Loucy (cell line): ENCODE measurements around the gene CFAP97D2.

Experiments used
- H2AFZ ChIP-seq: fragments of 200-600 bp; sonication (generic); 2 replicates; pipeline ENCODE4 v1.6.0; 2016; ENCODE audit warnings: antibody characterized with exemption, mild to moderate bottlenecking, low read length, moderate library complexity
- H3F3A ChIP-seq: fragments of 200-600 bp; 2 replicates; pipeline ENCODE4 v1.6.0; 2016; ENCODE audit warnings: antibody characterized with exemption, low read depth, mild to moderate bottlenecking
- H3K27me3 ChIP-seq: fragments of 200-600 bp; sonication (generic); 2 replicates; pipeline ENCODE4 v1.6.1; 2014; ENCODE audit warnings: low read length, mild to moderate bottlenecking; ENCODE audit not compliant: insufficient read depth, poor library complexity, severe bottlenecking
- H3K36me3 ChIP-seq: fragments of 200-600 bp; sonication (generic); 2 replicates; pipeline ENCODE4 v1.6.1; 2016; ENCODE audit warnings: low read length; ENCODE audit not compliant: insufficient read depth
- H3K4me1 ChIP-seq: fragments of 200-600 bp; sonication (generic); 2 replicates; pipeline ENCODE4 v1.5.1; 2014; ENCODE audit warnings: low read length, mild to moderate bottlenecking; ENCODE audit not compliant: insufficient read depth, poor library complexity, severe bottlenecking
- H3K4me2 ChIP-seq: fragments of 200-600 bp; sonication (generic); 2 replicates; pipeline ENCODE4 v1.6.0; 2014; ENCODE audit warnings: antibody characterized with exemption, low read length, low read depth, mild to moderate bottlenecking; ENCODE audit not compliant: poor library complexity, severe bottlenecking
- H3K4me3 ChIP-seq: fragments of 200-600 bp; sonication (generic); 2 replicates; pipeline ENCODE4 v1.5.1; 2014; ENCODE audit warnings: low read length, mild to moderate bottlenecking, mixed read lengths; ENCODE audit not compliant: poor library complexity, severe bottlenecking
- H3K79me2 ChIP-seq: fragments of 200-600 bp; sonication (generic); 2 replicates; pipeline ENCODE4 v1.6.1; 2014; ENCODE audit warnings: low read length; ENCODE audit not compliant: insufficient read depth
- H3K9ac ChIP-seq: fragments of 200-600 bp; sonication (generic); 2 replicates; pipeline ENCODE4 v1.6.0; 2014; ENCODE audit warnings: mild to moderate bottlenecking, low read depth, low read length, moderate library complexity; ENCODE audit not compliant: poor library complexity, severe bottlenecking
- H3K9me2 ChIP-seq: fragments of 200-600 bp; sonication (generic); replicated peaks from 2 replicates; pipeline ENCODE4 v1.6.1; 2016; ENCODE audit warnings: low read depth, low read length, mixed read lengths
- H3K9me3 ChIP-seq: fragments of 200-600 bp; sonication (generic); 2 replicates; pipeline ENCODE4 v1.6.1; 2014; ENCODE audit warnings: mild to moderate bottlenecking, antibody characterized with exemption, low read length, low read depth; ENCODE audit not compliant: insufficient read depth
- H4K20me1 ChIP-seq: fragments of 200-600 bp; sonication (generic); 2 replicates; pipeline ENCODE4 v1.6.0; 2014; ENCODE audit warnings: antibody characterized with exemption, low read length, mild to moderate bottlenecking; ENCODE audit not compliant: insufficient read depth, poor library complexity, severe bottlenecking
- CTCF ChIP-seq: fragments of 200-600 bp; sonication (generic); conservative IDR thresholded peaks from 2 replicates; pipeline ENCODE4 v1.5.1; 2014; ENCODE audit warnings: mild to moderate bottlenecking, antibody characterized with exemption, low read length
- EZH2phosphoT487 ChIP-seq: fragments of 200-600 bp; IDR thresholded peaks from 2 replicates; pipeline ENCODE4 v1.6.1; 2018; ENCODE audit warnings: antibody characterized with exemption, mild to moderate bottlenecking, moderate library complexity, borderline replicate concordance

The CFAP97D2 gene

GRCh38 chr13:114142640-114143490 is 36.2 kb upstream of the CFAP97D2 start:
- Histone ChIP-seq H3K9me3 (no peaks in the 10 kb centered on the region), H3K4me1 (peaks cover 66% of the 10 kb centered on the region), H3K36me3 (no peaks in the 10 kb centered on the region), H3K9me2 (no peaks in the 10 kb centered on the region), H4K20me1 (no peaks in the 10 kb centered on the region), H3F3A (peaks cover 10% of the 10 kb centered on the region), H3K79me2 (no peaks in the 10 kb centered on the region), H3K9ac (peak overlapping the region; percentile 29), H3K27me3 (no peaks in the 10 kb centered on the region), H3K4me3 (no peak overlapping the region), H3K4me2 (peak overlapping the region; percentile 29), H2AFZ (no peak overlapping the region)
- no peak for TF ChIP-seq EZH2phosphoT487
- no peak for TF ChIP-seq CTCF

- H3K4me2 ChIP-seq, result peak overlapping the region; percentile 12
- peak overlapping the region; percentile 54 for H3K9ac ChIP-seq
Observed at GRCh38 chr13:114143806-114144605, 35.1 kb upstream of the CFAP97D2 start.

More at GRCh38 chr13:114143806-114144605, 35.1 kb upstream of the CFAP97D2 start:
- Histone ChIP-seq H3K9me2 (no peaks in the 10 kb centered on the region), H2AFZ (no peak overlapping the region), H3K79me2 (no peaks in the 10 kb centered on the region), H3F3A (peaks cover 15% of the 10 kb centered on the region), H4K20me1 (no peaks in the 10 kb centered on the region), H3K4me1 (peaks cover 77% of the 10 kb centered on the region), H3K36me3 (no peaks in the 10 kb centered on the region), H3K27me3 (no peaks in the 10 kb centered on the region), H3K4me3 (no peak overlapping the region), H3K9me3 (no peaks in the 10 kb centered on the region)
- TF ChIP-seq CTCF, result peak; percentile 67
- TF ChIP-seq EZH2phosphoT487, result no peak
